K562 (cell line): ENCODE results near the gene RHAG. TPM values are rescaled to one million over a fixed set of nuclear protein-coding genes. Genes with fewer than 3 reads are reported as not detected.
A peak's percentile ranks its signal among the peaks of the same experiment; 100 is the strongest.

ENCODE experiments used
- CBFB ChIP-seq: sonication (generic); formaldehyde crosslinking; IDR thresholded peaks from 2 replicates; pipeline ENCODE4 v1.4.0; 2020; ENCODE audit warnings: mild to moderate bottlenecking, missing genetic modification reagents
- CXXC5 ChIP-seq: fragments of 250-450 bp; sonication (Bioruptor Pico); IDR thresholded peaks from 2 replicates; pipeline ENCODE4 v1.8.0; 2022; ENCODE audit warnings: inconsistent platforms, mild to moderate bottlenecking, moderate library complexity
- HOXB6 ChIP-seq: fragments of 250-450 bp; sonication (Bioruptor Pico); IDR thresholded peaks from 2 replicates; pipeline ENCODE4 v1.5.1; 2022; ENCODE audit warnings: mild to moderate bottlenecking, borderline replicate concordance
- HSF4 ChIP-seq: fragments of 250-450 bp; sonication (Bioruptor Pico); IDR thresholded peaks from 2 replicates; pipeline ENCODE4 v2.1.2; 2022; ENCODE audit warnings: mild to moderate bottlenecking, moderate library complexity, borderline replicate concordance
- IRF2 ChIP-seq: sonication (generic); formaldehyde crosslinking; IDR thresholded peaks from 2 replicates; pipeline ENCODE4 v1.8.1; 2022; ENCODE audit warnings: mild to moderate bottlenecking, missing genetic modification reagents
- KLF1 ChIP-seq: fragments of 450-650 bp; IDR thresholded peaks from 2 replicates; pipeline ENCODE4 v1.6.1; 2016; ENCODE audit warnings: missing genetic modification characterization, missing compliant biosample characterization
- MAFG ChIP-seq: fragments of 450-650 bp; conservative IDR thresholded peaks from 2 replicates; pipeline ENCODE4 v1.6.1; 2016; ENCODE audit warnings: missing genetic modification characterization, missing compliant biosample characterization
- MYNN ChIP-seq, 2 experiments: sonication (generic); formaldehyde crosslinking in 1 of 2; IDR thresholded peaks; 2 replicates each; pipeline versions ENCODE4 v1.5.0 to v1.6.1; 2016 to 2020; ENCODE audit warnings: antibody characterized with exemption in 1 of 2, missing genetic modification reagents in 1 of 2
- SLC30A9 ChIP-seq: fragments of 250-450 bp; sonication (Bioruptor Pico); IDR thresholded peaks from 2 replicates; pipeline ENCODE4 v1.8.0; 2022; ENCODE audit warnings: mild to moderate bottlenecking, moderate library complexity
- SMC3 ChIP-seq: conservative IDR thresholded peaks from 2 replicates; pipeline ENCODE4 v1.6.1; 2011; ENCODE audit warnings: low read depth, low read length, improper control_type of control experiment; ENCODE audit not compliant: insufficient read depth
- TCF3 ChIP-seq: sonication (generic); formaldehyde crosslinking; IDR thresholded peaks from 2 replicates; pipeline ENCODE4 v1.4.0; 2020; ENCODE audit warnings: mild to moderate bottlenecking, missing genetic modification reagents
- ZBTB7A ChIP-seq: IDR thresholded peaks from 2 replicates; pipeline ENCODE4 v1.6.1; 2011; ENCODE audit warnings: low read depth, mild to moderate bottlenecking, low read length, moderate library complexity, borderline replicate concordance; ENCODE audit not compliant: control insufficient read depth
- ZNF12 ChIP-seq: sonication (generic); formaldehyde crosslinking; IDR thresholded peaks from 2 replicates; pipeline ENCODE4 v1.4.0; 2020; ENCODE audit warnings: mild to moderate bottlenecking, missing genetic modification reagents
- ZNF695 ChIP-seq: fragments of 450-650 bp; formaldehyde crosslinking; IDR thresholded peaks from 2 replicates; pipeline ENCODE4 v1.4.0; 2020; ENCODE audit warnings: mild to moderate bottlenecking, moderate library complexity
- ZNF740 ChIP-seq, 3 experiments: fragments of 200-800 bp in 1 of 3; sonication (Bioruptor generic) in 1 of 3; sonication (generic) in 1 of 3; formaldehyde crosslinking in 1 of 3; IDR thresholded peaks; 2 replicates each; pipeline versions ENCODE4 v1.6.1 to v1.8.0; 2016 to 2022; ENCODE audit warnings: mild to moderate bottlenecking in 2 of 3, missing compliant biosample characterization in 2 of 3, missing genetic modification characterization in 2 of 3, missing genetic modification reagents in 1 of 3
- polyA plus RNA-seq, 8 experiments: library from polyadenylated mRNA; depleted of rRNA in 4 of 8; stranded (reverse) in 5 of 8; unstranded in 3 of 8; fragments of >200 nt; fragmentation: Nextera tagmentation in 2 of 8; fragmentation: Illumina TruSeq in 1 of 8; extraction: Ambion mirVana in 2 of 8; extraction: Trizol in 1 of 8; gene quantifications; 2 replicates each; pipeline versions ENCODE4 v1.2.1 to v1.2.3, GENCODE V29; 2011 to 2014; ENCODE audit warnings: inconsistent platforms in 1 of 8, missing spikeins in 1 of 8
- total RNA-seq, 7 experiments: library from RNA; depleted of rRNA in 6 of 7; stranded (reverse); fragments of >200 nt in 6 of 7; fragmentation: Illumina TruSeq in 2 of 7; extraction: Trizol in 2 of 7; gene quantifications; 2 replicates each; pipeline versions ENCODE4 v1.2.1 to v1.2.3, GENCODE V29; 2011 to 2021; ENCODE audit warnings: low replicate concordance in 1 of 7
- TF ChIP-seq, protein P1 (sequence below): sonication (generic); formaldehyde crosslinking; IDR thresholded peaks from 2 replicates; pipeline ENCODE4 v1.8.0; 2023; ENCODE audit warnings: missing genetic modification reagents, mild to moderate bottlenecking, borderline replicate concordance
- TF ChIP-seq, protein P2 (sequence below): IDR thresholded peaks from 2 replicates; pipeline ENCODE4 v1.6.1; 2012; ENCODE audit warnings: low read depth, low read length, improper control_type of control experiment, borderline replicate concordance

The RHAG gene
- total and polyA plus RNA-seq, 9 of the 15 experiments (the other 6 are each of a cell fraction or from before 2014, with no cell fraction given) = 290 to 1,202 (median 505) TPM

GRCh38 chr6:49636713-49637349, at the start of gene RHAG (continued):
- TF ChIP-seq IRF2 (CRISPR knock-in tag) (no peak), SMC3 (no peak), TCF3 (CRISPR knock-in tag) (peak; percentile 89), MYNN (IDR thresholded peaks at IDR 0.05) (peak; percentile 50; the same call in 1 of the 2 replicates), MYNN (CRISPR knock-in tag; IDR thresholded peaks at IDR 0.05) (no peak), CBFB (no peak), KLF1 (tag) (no peak), ZBTB7A (no peak), ZNF695 (CRISPR knock-in tag) (no peak), SLC30A9 (CRISPR knock-in tag) (no peak), HSF4 (no peak), HOXB6 (CRISPR knock-in tag) (no peak), ZNF740 (CRISPR knock-in tag; IDR thresholded peaks at IDR 0.05) (no peak), ZNF740 (tag; IDR thresholded peaks at IDR 0.05) (no peak), CXXC5 (CRISPR knock-in tag) (peak; percentile 54), ZNF12 (CRISPR knock-in tag) (no peak), MAFG (tag) (peak; percentile 37; the same call in 1 of the 2 replicates)
- TF ChIP-seq, protein P1, sequence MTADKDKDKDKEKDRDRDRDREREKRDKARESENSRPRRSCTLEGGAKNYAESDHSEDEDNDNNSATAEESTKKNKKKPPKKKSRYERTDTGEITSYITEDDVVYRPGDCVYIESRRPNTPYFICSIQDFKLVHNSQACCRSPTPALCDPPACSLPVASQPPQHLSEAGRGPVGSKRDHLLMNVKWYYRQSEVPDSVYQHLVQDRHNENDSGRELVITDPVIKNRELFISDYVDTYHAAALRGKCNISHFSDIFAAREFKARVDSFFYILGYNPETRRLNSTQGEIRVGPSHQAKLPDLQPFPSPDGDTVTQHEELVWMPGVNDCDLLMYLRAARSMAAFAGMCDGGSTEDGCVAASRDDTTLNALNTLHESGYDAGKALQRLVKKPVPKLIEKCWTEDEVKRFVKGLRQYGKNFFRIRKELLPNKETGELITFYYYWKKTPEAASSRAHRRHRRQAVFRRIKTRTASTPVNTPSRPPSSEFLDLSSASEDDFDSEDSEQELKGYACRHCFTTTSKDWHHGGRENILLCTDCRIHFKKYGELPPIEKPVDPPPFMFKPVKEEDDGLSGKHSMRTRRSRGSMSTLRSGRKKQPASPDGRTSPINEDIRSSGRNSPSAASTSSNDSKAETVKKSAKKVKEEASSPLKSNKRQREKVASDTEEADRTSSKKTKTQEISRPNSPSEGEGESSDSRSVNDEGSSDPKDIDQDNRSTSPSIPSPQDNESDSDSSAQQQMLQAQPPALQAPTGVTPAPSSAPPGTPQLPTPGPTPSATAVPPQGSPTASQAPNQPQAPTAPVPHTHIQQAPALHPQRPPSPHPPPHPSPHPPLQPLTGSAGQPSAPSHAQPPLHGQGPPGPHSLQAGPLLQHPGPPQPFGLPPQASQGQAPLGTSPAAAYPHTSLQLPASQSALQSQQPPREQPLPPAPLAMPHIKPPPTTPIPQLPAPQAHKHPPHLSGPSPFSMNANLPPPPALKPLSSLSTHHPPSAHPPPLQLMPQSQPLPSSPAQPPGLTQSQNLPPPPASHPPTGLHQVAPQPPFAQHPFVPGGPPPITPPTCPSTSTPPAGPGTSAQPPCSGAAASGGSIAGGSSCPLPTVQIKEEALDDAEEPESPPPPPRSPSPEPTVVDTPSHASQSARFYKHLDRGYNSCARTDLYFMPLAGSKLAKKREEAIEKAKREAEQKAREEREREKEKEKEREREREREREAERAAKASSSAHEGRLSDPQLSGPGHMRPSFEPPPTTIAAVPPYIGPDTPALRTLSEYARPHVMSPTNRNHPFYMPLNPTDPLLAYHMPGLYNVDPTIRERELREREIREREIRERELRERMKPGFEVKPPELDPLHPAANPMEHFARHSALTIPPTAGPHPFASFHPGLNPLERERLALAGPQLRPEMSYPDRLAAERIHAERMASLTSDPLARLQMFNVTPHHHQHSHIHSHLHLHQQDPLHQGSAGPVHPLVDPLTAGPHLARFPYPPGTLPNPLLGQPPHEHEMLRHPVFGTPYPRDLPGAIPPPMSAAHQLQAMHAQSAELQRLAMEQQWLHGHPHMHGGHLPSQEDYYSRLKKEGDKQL (CRISPR knock-in tag) = no peak
- TF ChIP-seq, protein P2, sequence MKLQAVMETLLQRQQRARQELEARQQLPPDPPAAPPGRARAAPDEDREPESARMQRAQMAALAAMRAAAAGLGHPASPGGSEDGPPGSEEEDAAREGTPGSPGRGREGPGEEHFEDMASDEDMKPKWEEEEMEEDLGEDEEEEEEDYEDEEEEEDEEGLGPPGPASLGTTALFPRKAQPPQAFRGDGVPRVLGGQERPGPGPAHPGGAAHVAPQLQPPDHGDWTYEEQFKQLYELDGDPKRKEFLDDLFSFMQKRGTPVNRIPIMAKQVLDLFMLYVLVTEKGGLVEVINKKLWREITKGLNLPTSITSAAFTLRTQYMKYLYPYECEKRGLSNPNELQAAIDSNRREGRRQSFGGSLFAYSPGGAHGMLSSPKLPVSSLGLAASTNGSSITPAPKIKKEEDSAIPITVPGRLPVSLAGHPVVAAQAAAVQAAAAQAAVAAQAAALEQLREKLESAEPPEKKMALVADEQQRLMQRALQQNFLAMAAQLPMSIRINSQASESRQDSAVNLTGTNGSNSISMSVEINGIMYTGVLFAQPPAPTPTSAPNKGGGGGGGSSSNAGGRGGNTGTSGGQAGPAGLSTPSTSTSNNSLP = peak; percentile 96
